ENCODE data around the gene ARHGAP25. TPM values are rescaled to one million over a fixed set of nuclear protein-coding genes. Genes with fewer than 3 reads are reported as not detected.

Gene ARHGAP25
- total RNA-seq, 2 donors from 2014 or later = 6.8 to 11.0 TPM

GRCh38 chr2:68870215-68870614 lies 135.6 kb downstream of the ARHGAP25 start:
- DNase-seq (no peak), ATAC-seq (no peak)
- intact Hi-C loops (cut with DNase I) = no loop called here

- no peak for DNase-seq
- ATAC-seq = no peak
- intact Hi-C loops (cut with DNase I) = no loop called here
These were observed 136.7 kb downstream of the ARHGAP25 start, which contains the start of gene BMP10 for GRCh38 chr2:68871159-68871764. Gene BMP10 (minus strand): TSS chr2:68871397. CDS start chr2:68871358, 39 bp downstream.

Other genes with a start within 250 kb of the ARHGAP25 start
- under 1 TPM in 1 of 2 donors, not detected in 1; 0.12 TPM for gene PROKR1, start 91.2 kb upstream of the ARHGAP25 start, total RNA-seq
- 10 to 100 TPM in 1 of 2 donors, under 1 TPM in 1; 0.27 to 36.7 TPM for gene BMP10, start 136.6 kb downstream of the ARHGAP25 start, total RNA-seq
- not detected for gene GKN2, start 218.1 kb downstream of the ARHGAP25 start, total RNA-seq
- gene GKN1, start 239.8 kb downstream of the ARHGAP25 start, total RNA-seq = not detected